GM23248 (cell line): Measurements from ENCODE around the gene PTGFRN.

Source experiments
- EZH2 ChIP-seq: fragments of 200-600 bp; sonication (generic); IDR thresholded peaks from 2 replicates; pipeline ENCODE4 v1.6.1; 2018; ENCODE audit warnings: antibody characterized with exemption, mild to moderate bottlenecking; ENCODE audit not compliant: insufficient read depth, poor library complexity, severe bottlenecking
- EZH2phosphoT487 ChIP-seq: fragments of 200-600 bp; sonication (generic); IDR thresholded peaks from 2 replicates; pipeline ENCODE4 v1.6.1; 2018; ENCODE audit warnings: antibody characterized with exemption, moderate library complexity, mild to moderate bottlenecking, low read depth; ENCODE audit not compliant: insufficient read depth

DNA sequence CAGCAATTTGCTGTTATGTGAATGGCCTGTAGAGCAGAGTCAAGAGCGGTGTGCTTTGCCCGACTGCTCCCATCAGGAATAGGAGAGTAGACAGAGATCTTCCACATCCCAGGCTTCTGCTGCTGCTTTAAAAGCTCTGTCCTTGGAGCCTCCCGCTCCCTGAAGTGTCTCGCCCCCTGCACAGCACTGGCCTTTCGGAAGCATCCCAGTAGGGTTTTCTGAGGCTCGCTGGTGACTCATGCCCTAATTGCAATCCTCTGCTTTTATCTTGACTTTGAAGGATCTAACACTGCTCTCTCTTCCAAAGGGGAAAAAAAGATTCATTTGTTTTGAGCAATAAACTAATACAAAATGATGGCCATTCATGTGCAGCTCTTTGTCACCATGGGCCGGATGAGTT, 78.5 kb downstream of the PTGFRN start:
- TF ChIP-seq EZH2: no peak
- no peak for TF ChIP-seq EZH2phosphoT487
